NCI-H128 (cell line): ENCODE results near the gene TMEM235.
"Not testable (repeated sequence)": the region's sequence is repeated elsewhere in the genome, so short reads cannot be mapped to it uniquely, and the experiment has no call there.

Experiments used
- DNase-seq: peaks from one replicate; lab custom pipeline; 2025; ENCODE audit not compliant: unreplicated experiment; lab: John Stamatoyannopoulos, UW

The TMEM235 gene

DNA sequence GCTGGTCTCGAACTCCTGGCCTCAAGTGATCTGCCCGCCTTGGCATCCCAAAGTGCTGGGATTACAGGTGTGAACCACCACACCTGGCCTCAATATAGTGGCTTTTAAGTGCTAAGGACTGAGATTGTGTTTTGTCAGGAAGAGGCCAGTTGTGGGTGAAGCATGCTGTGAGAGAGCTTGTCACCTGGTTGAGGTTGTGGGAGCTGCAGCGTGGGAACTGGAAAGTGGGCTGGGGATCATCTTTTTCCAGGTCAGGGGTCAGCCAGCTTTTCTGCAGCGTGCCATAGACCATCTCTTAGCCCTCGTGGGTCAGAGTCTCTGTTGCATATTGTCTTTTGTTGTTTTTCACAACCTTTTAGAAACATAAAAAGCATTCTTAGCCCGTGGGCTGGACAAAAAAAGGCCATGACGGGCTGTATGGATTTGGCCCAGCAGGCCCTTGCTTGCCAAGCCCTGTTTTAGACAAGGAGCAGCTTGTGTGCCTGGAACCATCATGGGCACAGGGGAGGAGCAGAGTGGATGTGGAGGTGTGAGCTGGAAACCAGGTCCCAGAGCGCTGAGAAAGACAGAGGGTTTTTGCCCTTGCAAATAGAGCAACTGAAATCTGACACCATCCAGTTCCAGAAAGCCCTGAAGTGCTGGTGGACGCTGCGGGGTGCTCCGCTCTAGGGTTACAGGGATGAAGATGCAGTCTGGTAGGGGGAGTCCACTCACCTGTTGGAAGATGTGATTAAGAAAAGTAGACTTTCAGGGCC, 11.9 kb upstream of the TMEM235 start:
- DNase-seq, result no peak

DNA sequence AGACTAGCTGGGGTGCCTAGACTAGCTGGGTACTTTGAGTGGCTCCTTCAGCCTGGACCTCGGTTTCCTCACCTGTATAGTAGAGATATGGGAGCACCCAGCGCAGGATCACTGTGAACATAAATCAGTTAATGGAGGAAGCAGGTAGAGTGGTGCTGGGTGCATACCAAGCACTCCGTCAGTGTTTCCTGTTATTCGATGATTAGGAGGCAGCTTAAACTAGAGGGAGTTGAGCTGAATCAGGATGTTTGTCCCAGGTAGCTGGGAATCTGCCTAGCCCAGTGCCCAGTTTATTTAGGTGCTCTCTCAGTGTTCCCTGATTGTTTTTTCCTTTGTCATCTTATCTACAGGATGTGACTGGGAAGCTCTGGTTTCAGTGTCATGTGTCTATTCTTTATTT, 8.4 kb upstream of the TMEM235 start:
- no peak for DNase-seq

DNA sequence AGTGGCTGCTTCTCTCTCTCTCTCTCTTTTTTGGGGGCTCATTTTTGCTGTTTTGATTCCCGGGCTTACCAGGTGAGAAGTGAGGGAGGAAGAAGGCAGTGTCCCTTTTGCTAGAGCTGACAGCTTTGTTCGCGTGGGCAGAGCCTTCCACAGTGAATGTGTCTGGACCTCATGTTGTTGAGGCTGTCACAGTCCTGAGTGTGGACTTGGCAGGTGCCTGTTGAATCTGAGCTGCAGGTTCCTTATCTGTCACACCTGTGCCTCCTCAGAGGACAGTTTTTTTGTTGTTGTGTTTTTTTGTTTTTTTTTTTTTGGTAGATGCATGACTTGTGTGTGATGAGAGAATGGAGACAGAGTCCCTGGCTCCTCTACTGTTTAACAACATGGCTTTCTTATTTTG, 7.7 kb upstream of the TMEM235 start:
- DNase-seq, result no peak

DNA sequence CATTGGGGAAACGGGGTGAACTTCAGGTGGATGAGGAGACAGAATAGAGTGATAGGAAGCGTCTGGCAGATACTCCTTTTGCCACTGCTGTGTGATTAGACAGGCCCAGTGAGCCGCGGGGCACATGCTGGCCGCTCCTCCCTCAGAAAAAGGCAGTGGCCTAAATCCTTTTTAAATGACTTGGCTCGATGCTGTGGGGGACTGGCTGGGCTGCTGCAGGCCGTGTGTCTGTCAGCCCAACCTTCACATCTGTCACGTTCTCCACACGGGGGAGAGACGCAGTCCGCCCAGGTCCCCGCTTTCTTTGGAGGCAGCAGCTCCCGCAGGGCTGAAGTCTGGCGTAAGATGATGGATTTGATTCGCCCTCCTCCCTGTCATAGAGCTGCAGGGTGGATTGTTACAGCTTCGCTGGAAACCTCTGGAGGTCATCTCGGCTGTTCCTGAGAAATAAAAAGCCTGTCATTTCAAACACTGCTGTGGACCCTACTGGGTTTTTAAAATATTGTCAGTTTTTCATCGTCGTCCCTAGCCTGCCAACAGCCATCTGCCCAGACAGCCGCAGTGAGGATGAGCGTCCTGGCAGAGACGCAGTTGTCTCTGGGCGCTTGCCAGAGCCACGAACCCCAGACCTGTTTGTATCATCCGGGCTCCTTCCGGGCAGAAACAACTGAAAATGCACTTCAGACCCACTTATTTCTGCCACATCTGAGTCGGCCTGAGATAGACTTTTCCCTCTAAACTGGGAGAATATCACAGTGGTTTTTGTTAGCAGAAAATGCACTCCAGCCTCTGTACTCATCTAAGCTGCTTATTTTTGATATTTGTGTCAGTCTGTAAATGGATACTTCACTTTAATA, 7.0 kb upstream of the TMEM235 start:
- DNase-seq, result no peak

DNA sequence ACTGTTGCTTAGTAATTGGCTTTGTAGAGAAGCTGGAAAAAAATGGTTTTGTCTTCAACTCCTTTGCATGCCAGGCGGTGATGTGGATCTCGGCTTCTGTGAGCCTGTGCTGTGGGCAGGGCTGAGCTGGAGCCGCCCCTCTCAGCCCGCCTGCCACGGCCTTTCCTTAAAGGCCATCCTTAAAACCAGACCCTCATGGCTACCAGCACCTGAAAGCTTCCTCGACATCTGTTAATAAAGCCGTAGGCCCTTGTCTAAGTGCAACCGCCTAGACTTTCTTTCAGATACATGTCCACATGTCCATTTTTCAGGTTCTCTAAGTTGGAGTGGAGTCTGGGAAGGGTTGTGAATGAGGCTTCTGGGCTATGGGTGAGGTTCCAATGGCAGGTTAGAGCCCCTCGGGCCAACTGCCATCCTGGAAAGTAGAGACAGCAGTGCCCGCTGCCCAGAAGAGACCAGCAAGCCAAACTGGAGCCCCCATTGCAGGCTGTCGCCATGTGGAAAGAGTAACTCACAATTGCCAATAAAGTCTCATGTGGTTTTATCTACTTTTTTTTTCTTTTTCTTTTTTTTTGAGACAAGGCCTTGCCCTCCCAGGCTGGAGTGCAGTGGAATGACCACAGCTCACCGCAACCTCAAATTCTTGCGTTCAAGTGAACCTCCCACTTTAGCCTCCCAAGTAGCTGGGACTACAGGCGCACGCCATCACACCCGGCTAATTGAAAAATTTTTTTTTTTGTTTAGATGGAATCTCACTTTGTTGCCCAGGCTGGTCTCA, 6.2 kb upstream of the TMEM235 start:
- no peak for DNase-seq

DNA sequence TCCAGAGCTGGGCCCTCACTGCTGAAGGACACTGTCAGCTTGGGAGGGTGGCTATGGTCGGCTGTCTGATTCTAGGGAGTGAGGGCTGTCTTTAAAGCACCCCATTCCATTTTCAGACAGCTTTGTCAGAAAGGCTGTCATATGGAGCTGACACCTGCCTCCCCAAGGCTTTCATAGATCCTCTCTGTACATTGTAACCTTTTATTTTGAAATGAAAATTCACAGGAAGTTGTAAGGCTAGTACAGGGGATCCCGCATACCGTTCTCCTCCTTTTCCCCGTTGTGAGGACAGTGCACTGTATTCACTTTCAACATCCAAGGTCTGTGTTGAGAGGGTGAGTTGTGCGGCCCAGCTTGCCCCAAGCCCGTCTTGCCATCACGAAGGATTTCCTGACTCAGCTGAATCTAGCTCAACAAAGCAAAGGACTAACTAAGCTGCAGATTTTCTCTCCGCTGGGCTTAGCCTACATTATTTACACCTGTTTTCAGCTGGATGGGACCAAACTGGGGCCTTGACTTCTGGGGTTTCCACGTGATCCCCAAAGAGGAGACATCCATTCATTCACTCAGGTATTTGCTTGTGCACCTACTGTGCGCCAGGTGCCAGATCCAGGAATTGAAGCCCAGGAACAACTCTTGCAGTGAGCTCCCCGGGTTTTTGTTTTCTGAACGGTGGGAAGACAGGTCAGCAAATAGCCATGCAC, 5.2 kb upstream of the TMEM235 start:
- no peak for DNase-seq

DNA sequence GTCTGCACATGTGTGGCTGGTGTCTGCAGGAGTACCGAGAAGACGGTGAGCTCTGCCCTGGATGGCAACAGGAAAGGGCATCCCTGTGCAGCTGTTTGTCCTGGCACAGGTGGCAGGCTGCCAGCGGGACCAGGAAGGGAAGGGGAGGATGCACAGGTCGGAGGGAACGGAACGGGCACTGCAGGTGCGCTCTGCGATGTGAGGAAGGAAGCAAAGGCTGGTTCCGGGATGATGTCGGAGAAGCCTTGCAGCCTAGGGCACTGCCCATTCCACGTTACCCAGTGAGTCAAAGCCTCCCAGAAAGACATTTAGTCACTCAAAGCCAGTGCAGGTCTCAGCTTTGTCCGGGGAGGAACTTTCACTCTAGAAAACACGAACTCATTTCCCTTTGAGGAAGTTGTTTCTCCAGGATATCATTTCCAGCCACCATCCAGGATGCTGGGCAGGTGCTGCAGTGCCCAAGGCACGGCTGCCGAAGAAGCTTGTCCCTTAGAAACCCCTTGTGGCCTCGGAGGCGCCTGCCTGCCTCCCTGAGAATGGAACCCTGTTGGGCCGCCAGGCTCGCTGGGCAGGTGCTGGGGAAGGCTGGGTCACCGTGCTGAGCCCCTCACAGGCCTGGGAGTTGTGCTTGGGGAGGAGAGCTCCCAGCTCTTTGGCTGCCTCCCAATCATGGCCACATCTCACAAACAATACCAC, 4.5 kb upstream of the TMEM235 start:
- no peak for DNase-seq

DNA sequence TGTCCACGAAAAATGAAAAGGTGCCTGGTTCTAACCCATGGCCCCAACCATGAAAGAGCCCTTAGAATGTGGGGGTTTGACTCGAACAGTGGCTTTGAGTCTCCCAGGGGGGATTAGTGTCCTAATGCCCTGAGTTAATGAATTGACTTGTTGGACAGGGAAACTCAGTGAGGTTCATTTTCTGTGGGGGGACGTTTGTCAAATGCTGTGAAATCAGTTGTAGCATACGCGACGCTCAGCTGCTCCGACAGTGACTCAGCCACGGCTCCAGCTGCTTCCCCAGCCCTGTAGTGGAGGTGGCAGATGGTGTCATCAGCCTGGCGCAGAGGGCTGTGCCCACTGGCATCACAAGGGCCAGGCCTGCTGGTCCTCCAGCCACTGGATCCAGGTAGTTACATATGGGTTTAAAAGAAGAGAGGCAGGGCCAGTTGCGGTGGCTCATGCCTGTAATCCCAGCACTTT, 3.9 kb upstream of the TMEM235 start:
- DNase-seq, result no peak

DNA sequence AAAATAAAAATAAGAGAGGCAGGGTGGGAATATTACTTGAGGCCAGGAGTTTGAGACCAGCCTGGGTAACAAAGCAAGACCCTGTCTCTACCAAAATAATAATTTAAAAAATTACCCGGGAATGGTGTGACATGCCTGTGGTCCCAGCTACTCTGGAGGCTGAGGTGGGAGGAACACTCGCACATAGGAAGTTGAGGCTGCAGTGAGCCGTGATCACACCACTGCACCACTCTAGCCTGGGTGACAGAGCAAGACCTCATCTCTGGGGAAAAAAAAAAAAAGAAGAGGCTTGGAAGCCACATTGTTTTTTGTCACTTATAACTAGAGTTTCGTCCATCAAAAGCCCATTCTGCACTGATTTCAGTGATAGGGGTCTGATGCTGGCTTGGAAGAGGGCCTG, 3.3 kb upstream of the TMEM235 start:
- no peak for DNase-seq

DNA sequence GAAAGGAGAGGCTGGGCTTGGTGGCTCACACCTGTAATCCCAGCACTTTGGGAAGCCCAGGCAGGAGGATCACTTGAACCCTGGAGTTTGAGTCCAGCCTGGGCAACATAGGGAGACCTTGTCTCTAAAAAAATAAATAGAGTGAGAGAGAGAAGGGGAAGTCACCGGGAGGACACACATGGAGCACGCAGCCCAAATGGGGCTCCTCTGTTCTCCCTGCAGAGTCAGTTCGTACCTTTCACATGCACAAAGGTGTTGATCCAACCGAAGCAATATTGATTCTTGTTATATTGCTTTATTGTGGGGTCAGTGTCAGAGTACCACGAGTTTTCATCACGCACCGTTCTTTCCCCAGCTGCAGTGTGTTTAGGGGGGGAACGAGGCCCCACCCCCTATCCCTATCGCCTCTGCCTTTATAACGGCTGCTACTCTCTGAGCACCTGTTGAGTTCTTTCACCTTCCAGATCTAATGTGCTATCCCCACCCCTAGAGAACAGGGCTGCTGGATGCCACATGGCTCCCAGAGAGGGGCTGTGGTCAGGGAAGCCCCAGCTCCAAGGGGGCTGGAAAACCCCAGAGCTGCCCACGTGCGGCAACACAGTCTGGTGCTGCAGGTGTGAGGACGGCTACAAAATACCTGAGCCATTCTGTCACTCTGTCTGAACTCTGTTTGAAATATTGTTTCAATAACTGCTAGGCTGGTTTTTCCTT, 1.0 kb upstream of the TMEM235 start:
- no peak for DNase-seq

DNA sequence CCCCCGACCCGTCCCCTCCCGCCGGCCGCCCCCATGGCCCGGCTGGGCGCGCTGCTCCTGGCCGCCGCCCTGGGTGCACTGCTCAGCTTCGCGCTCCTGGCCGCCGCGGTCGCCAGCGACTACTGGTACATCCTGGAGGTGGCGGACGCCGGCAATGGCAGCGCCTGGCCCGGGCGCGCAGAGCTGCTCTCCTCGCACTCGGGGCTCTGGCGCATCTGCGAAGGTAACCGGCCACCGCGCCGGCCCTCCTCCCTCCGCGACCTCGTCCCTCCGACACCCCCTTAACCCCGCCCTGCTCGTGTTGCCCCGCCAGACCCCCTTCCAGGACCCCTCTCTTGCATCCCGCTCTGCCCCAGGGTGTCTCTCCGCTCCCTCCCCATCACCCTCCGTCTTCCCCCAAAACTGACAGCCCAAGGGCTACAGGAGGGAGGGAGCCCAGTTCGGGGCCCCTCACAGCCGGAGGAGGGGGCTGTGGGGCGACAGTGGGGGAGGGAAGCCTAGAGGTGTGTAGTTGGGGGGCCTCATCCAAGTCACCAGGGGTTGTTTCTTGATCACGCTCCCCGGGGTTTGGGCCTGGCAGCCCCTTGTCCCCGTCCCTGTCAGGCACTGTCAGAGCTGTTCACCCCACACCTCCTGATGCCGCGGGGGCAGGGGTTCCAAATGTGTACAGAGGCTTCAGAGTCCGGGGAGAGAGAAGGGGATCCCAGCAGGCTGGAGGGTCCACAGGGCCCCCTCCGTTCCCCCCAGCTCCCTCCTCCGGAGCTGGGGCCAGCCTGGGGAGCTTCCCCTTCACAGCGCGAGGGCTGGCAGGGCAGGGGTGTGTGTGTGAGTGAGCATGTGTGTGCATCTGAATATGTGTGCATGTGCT, 794 bp downstream of the TMEM235 start:
- no peak for DNase-seq

DNA sequence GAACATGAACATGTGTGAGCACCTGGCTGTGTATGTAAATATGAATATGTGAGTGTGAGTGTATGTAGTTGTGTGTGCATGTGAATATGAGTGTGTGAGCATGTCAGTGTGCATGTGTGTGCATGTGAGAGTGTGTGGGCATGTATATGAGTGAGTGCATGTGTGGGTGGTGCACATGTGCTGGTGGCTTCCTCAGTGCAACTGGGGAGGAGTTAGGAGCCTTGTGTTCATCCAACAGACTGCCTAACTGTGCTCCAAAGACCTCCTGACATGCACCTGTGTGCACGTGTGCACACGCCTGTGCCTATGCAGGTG, 1.4 kb downstream of the TMEM235 start:
- DNase-seq, result no peak

DNA sequence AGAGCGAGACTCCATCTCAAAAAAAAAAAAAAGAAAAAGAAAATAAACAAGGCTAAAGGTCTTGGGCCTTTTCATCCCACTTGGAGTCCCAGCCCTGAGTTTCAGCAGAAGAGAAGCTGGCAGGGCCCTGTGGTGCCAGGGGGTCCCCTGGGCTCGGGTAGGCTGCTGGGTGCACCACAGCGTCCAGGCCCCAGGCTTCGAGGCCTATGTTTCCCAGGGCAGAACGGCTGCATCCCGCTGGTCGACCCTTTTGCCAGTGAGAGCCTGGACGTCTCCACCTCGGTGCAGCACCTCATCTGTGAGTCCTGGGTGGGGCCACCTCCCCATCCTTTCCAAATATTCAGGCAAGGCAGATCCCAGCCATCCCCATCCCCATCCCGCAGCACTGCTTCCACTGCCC, 2.2 kb downstream of the TMEM235 start:
- DNase-seq, result no peak

DNA sequence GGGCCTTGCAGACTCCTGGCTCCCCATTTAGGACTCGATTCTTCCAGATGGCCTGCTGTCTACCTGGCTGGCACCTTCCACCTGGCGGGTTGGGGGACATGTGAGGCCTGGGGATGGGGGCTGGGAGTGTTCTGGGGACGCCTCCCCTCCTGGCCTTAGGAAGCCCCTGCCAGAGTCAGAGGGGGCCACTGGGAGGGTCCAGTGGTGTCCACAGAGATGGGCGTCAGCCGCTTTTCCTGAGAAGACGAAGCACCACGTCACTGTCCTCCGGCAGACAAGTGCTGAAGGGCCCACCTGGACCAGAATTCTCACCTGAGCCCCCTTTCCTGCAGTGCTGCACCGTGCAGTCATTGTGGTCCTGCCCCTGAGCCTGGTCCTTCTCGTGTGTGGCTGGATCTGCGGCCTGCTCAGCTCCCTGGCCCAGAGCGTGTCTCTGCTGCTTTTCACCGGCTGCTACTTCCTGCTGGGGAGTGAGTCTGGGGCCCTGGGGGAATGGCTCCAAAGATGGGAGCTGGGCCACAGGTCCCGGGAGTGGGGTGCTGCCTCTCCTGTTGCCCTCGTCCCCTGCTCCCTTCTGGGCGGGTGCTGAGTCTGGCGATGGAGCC, 2.9 kb downstream of the TMEM235 start:
- no peak for DNase-seq

DNA sequence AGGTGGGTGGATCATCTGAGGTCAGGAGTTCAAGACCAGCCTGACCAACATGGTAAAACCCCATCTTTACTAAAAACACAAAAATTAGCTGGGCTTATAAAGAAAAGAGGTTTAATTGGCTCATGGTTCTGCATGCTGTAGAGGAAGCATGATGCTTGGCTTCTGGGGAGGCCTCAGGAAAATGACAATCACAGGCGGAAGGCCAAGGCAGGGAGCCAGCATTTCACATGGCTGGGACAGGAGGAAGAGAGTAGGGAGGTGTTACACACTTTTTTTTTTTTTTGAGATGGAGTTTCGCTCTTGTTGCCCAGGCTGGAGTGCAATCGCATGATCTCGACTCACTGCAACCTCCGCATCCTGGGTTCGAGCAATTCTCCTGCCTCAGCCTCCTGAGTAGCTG, 3.6 kb downstream of the TMEM235 start:
- not testable (repeated sequence) for DNase-seq

DNA sequence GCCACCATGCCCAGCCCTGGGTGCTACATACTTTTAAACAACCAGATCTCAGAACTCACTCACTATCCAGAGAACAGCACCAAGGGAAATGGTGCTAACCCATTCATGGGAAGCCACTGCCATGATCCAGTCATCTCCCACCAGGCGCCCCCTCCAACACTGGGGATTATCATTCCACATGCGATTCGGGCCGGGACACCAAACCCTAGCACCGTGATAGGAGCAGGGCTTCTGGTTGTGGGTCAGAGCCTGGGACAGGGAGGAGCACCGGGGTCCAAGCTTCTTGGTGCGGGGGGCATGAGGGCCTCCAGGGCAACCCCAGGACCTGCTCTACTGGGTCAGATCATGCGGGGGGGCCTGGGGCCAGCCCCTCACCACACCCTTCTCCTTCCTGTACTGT, 4.5 kb downstream of the TMEM235 start:
- no peak for DNase-seq

DNA sequence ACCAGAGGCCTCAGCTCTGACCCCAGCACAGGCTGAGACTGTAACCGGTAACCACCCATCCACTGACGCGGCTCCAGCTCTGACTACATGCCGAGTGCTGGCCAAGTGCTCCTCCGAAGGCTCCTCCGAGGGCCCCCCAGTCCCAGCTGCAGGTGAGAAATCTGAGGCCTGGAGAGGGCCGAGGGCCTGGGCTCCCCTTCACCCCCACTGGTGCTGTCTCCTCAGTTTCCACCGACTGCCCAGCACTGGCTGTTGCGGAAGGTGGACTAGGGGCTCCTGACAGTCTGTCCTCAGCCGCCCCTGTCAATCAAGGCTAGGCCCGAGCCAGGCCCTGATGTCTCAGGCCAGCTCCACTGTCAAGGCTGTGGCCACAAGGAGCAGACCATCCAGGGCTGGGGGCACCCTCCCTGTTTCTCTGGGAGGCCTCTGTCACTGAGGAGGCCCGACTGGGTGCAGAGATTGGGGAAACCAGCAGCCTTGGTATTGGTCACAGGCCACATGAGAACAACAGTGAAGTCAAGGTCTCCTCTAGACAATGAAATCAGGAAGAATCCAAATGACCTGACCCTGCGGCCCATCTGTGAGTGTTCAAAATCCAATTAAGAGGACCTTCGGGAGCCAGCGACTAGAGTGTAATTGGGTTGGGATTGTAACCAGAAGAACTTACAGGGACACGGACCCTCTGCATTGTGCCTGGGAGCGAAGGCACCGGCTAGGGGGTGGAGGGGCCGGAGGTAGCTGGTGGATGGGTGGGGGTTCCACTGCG, 5.1 kb downstream of the TMEM235 start:
- DNase-seq, result no peak
